Immature natural killer cell (primary cell): ENCODE results near the gene PTK6. TPM values are rescaled to one million over a fixed set of nuclear protein-coding genes. Genes with fewer than 3 reads are reported as not detected.

Source experiments
- DNase-seq, 3 donors: peaks; one replicate each; pipeline ENCODE4 v3.0.0; 2022; ENCODE audit warnings: mixed read lengths in 1 of 3
- H3K27ac Mint-ChIP-seq, 6 donors: one replicate each; pipeline ENCODE4 v1.8.0; 2020; ENCODE audit warnings: mixed read lengths in 6 of 6, mild to moderate bottlenecking in 5 of 6, inconsistent platforms in 4 of 6, moderate library complexity in 3 of 6
- H3K27me3 Mint-ChIP-seq, 3 donors: one replicate each; pipeline ENCODE4 v1.8.0; 2020 to 2021; ENCODE audit warnings: low read depth in 3 of 3, mild to moderate bottlenecking in 3 of 3, mixed read lengths in 3 of 3, moderate library complexity in 3 of 3, inconsistent platforms in 1 of 3
- H3K36me3 Mint-ChIP-seq, 3 donors: one replicate each; pipeline ENCODE4 v1.8.0; 2020; ENCODE audit warnings: mixed read lengths in 3 of 3, inconsistent platforms in 2 of 3, mild to moderate bottlenecking in 2 of 3
- H3K4me1 Mint-ChIP-seq, 2 donors: one replicate each; pipeline ENCODE4 v1.8.0; 2020; ENCODE audit warnings: inconsistent platforms in 2 of 2, mild to moderate bottlenecking in 2 of 2, mixed read lengths in 2 of 2, moderate library complexity in 1 of 2
- H3K4me3 Mint-ChIP-seq, 5 donors: one replicate each; pipeline ENCODE4 v1.8.0; 2020; ENCODE audit warnings: mild to moderate bottlenecking in 5 of 5, mixed read lengths in 5 of 5, inconsistent platforms in 3 of 5, moderate library complexity in 3 of 5
- H3K9me3 Mint-ChIP-seq, 6 donors: one replicate each; pipeline ENCODE4 v1.8.0; 2020; ENCODE audit warnings: mild to moderate bottlenecking in 6 of 6, mixed read lengths in 6 of 6, inconsistent platforms in 4 of 6, moderate library complexity in 3 of 6
- polyA plus RNA-seq, 3 donors: library from polyadenylated mRNA; unstranded; fragments of 300-500 nt; fragmentation: Illumina TruSeq; gene quantifications; one replicate each; pipeline ENCODE4 v1.2.3, GENCODE V29; 2021

The PTK6 gene
- polyA plus RNA-seq: under 1 TPM in 1 of 3 donors, not detected in 2; 0.37 TPM

DNA sequence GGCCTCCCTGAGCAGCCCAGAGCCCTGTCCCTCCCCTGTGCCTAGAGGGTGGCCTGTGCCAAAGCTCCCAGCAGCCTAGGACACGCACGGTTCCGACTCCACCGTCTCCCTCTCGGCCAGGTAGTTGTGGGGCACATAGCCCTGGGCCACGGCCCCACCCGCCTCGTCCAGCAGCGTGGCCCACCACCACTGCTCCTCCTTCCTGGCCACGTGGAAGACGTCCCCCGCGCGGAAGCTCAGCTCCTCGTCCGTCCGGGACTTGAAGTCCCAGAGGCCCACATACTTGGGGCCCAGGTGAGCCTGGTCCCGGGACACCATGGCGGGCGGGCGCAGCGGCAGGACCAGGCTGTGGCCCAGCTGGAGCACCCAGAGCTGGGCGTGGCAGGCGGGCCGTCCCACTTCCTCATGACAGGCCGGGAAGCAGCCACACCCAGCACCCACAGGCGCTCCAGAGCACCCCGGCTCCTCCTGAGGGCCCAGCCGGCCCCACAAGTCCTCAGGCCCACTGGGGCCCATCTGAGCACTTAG, at the start of gene PTK6:
TSS of gene PTK6 (minus strand) at position 380 of the 528 bp plus-strand sequence. CDS start at position 318, 62 bp downstream.
- H3K4me1 Mint-ChIP-seq: peaks cover 0 to 4% of the 10 kb centered on the region in 2 donors
- H3K27me3 Mint-ChIP-seq: peaks cover 0 to 4% (median 3%) of the 10 kb centered on the region in 3 donors
- H3K36me3 Mint-ChIP-seq: no peaks in the 10 kb centered on the region
- H3K27ac Mint-ChIP-seq: peak within 1 kb of the TSS; percentile 21 to 84 (median 67)
- DNase-seq: no peak
- H3K4me3 Mint-ChIP-seq: peak within 1 kb of the TSS; percentile 69 to 81 (median 77)
- no peaks in the 10 kb centered on the region for H3K9me3 Mint-ChIP-seq

DNA sequence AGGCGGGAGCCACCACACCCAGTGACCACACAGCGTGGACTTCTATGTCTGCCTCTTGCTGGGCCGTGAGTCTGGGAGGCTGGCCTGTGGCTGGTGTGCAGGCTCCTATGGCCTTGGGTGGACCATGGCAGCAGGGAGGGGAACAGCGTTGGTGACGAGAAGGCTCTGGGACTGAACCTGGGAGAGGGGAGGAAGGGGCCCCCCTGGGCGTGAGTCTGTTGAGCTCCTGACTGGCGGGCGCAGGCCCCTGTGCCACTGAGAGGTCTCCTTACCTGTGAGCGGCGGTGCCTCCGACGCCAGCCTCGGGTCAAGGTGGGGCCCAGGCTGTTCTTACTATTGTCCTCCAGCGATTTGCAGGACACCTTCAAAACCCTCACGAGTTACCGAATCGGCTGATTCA, 49.6 kb upstream of the PTK6 start:
- H3K4me1 Mint-ChIP-seq: no peaks in the 10 kb centered on the region
- DNase-seq: no peak
- peaks cover 8 to 13% (median 12%) of the 10 kb centered on the region in 3 donors for H3K36me3 Mint-ChIP-seq
- peaks cover 0 to 10% (median 2%) of the 10 kb centered on the region in 3 donors for H3K27me3 Mint-ChIP-seq
- no peaks in the 10 kb centered on the region for H3K9me3 Mint-ChIP-seq
- no peak overlapping the region for H3K27ac Mint-ChIP-seq
- H3K4me3 Mint-ChIP-seq: no peak overlapping the region

DNA sequence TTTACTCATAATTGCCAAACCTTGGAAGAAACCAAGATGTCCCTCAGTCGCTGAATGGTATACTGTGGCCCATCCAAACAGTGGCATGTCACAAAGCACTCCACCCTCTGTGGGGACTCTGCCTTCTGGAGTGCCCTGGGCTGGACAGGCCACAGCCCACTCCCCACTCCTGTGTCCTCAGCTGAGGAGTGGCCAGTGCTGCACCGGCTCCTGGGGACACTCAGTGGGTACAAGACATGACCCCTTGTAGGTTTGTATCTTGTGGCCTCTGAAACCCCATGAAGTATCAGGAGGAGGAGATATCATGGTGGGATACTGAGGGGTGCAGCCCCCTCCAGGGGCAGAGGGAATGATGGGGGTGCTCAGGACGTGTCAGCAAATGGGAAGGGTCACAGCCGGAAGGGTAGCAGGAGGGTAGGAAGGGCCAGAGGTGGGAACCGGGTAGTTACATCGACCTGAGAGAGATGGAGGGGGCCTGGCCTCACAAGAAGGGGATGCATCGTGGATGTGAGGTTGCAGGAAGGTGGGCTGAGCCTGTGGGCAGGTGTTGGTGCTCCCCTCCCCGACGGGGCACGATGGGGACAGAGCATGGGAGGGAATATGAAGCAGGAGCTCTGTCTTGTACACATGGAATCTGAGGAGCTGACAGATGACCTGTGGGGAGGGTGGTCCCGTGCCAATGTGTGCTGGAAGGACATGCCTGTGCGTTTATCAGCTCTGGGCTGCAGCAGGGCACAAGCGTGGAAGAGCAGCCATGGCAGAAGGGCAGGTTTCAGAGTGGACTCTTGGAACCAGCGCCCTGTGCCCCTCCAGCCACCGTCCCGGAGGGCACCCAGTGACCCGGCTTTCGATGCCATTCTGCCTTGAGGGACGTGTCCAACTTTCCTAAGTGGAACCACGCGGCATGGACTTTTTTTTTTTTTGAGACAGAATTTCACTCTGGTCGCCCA, 48.7 kb upstream of the PTK6 start:
- no peak overlapping the region for H3K4me3 Mint-ChIP-seq
- DNase-seq: no peak
- no peaks in the 10 kb centered on the region for H3K9me3 Mint-ChIP-seq
- H3K36me3 Mint-ChIP-seq: peaks cover 5 to 9% (median 8%) of the 10 kb centered on the region in 3 donors
- H3K27me3 Mint-ChIP-seq: peaks cover 0 to 10% (median 4%) of the 10 kb centered on the region in 3 donors
- H3K27ac Mint-ChIP-seq: no peak overlapping the region
- peaks cover 0 to under 1% of the 10 kb centered on the region in 2 donors for H3K4me1 Mint-ChIP-seq

DNA sequence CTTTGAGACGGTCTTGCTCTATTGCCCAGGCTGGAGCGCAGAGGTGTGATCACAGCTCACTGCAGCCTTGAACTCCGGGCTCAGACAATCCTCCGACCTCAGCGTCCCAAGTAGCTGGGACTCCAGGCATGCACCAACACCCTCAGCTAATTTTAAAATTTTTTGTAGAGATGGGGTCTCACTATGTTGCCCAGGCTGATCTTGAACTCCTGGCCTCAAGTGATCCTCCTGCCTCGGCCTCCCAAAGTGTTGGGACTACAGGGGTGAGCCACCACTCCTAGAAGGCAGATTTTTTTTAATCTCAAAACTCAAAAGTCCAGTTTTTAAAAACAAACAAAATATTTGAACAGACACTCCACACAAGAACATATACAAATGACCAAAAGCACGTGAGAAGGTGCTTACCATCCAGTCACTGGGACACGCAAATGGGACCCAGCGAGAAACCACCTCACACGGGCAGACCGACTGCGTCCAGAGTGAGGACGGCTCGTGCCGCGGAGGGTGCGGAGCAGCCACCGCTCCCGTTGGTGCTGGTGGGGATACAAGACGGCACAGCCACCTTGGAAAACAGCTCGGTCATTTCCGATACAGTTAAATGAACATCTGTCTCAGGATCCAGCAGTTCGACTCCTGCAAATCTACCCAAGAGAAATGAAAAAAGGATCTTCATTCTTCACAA, 45.3 kb upstream of the PTK6 start:
- H3K4me1 Mint-ChIP-seq: peaks cover 0 to 3% of the 10 kb centered on the region in 2 donors
- DNase-seq: no peak
- peaks cover 0 to 4% (median 0%) of the 10 kb centered on the region in 3 donors for H3K36me3 Mint-ChIP-seq
- H3K4me3 Mint-ChIP-seq: no peak overlapping the region
- peaks cover 3 to 12% (median 4%) of the 10 kb centered on the region in 3 donors for H3K27me3 Mint-ChIP-seq
- no peak overlapping the region for H3K27ac Mint-ChIP-seq
- H3K9me3 Mint-ChIP-seq: no peaks in the 10 kb centered on the region

DNA sequence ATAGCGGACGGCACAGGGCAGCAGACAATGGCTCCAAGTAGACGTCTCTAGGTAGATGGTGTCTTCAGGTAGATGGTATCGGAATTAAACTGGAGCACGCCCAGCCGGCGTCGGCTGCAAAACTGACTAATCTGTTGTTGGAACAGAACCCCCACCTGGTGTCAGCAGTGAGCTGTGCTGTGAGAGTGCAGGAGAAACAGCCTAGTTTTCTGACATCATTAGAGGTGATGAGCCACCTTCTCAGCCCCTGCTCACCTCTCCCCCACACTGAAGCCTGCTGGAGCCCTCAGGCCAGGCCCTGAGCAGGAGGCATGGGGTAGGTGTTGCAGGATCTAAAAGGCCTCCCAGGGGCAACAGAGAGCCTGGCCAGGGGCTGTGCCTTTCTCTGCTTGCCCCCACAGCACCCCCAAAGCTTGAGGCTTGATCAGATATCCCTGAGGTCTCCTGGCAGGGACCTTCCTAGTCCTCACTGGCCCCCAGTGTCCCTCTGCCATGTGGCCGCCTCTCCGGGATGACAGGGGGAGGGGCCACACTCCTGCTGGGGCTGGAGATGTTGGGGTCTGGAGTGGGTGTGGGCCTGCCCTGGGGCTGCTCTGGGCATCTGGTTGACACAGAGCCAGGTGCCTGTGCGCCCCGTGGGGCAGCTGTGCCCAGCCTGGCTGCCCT, 43.8 kb upstream of the PTK6 start:
- H3K9me3 Mint-ChIP-seq: no peaks in the 10 kb centered on the region
- peak; percentile 41 to 61 (median 59) for DNase-seq
- H3K27ac Mint-ChIP-seq: no peak overlapping the region
- H3K27me3 Mint-ChIP-seq: peaks cover 2 to 8% (median 5%) of the 10 kb centered on the region in 3 donors
- peaks cover 0 to 3% of the 10 kb centered on the region in 2 donors for H3K4me1 Mint-ChIP-seq
- H3K36me3 Mint-ChIP-seq: peaks cover 0 to 4% (median 0%) of the 10 kb centered on the region in 3 donors
- H3K4me3 Mint-ChIP-seq: no peak overlapping the region

DNA sequence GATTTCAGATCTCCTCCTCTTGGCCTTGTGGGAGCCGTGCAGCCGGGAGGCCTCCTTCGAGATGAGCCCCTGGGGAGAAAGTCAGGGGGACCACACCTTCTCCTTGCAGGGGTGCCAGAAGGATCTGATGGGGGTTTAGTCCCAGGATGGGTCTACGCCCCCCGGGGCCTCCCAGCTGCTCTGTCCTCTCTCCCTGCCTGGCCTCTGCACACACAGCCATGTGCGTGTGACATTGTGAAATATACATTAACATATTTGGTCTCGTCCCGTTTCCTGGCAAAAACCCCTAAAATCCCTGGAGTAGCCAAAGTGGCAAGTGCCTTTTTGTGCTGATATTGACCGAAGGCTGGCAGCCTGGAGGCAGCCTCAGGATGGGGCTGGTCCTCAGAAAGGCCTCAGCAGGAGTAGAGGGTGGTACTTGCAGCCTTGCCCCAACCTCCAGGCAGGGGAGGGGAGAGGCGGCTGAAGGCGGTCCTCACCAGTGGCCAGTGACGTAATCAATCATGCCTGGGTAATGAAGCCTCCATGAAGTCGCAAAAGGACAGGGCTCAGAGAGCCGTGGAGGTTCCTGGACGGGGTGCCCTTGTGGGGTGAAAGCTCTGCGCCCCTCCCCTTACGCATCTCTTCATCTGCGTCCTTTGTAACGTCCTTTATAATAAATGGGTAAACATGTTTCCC, 42.0 kb upstream of the PTK6 start:
- Mint-ChIP-seq H3K4me3 (no peak overlapping the region), H3K36me3 (peaks cover 0 to 4% (median 0%) of the 10 kb centered on the region in 3 donors), H3K27me3 (peaks cover 2 to 6% (median 5%) of the 10 kb centered on the region in 3 donors)

DNA sequence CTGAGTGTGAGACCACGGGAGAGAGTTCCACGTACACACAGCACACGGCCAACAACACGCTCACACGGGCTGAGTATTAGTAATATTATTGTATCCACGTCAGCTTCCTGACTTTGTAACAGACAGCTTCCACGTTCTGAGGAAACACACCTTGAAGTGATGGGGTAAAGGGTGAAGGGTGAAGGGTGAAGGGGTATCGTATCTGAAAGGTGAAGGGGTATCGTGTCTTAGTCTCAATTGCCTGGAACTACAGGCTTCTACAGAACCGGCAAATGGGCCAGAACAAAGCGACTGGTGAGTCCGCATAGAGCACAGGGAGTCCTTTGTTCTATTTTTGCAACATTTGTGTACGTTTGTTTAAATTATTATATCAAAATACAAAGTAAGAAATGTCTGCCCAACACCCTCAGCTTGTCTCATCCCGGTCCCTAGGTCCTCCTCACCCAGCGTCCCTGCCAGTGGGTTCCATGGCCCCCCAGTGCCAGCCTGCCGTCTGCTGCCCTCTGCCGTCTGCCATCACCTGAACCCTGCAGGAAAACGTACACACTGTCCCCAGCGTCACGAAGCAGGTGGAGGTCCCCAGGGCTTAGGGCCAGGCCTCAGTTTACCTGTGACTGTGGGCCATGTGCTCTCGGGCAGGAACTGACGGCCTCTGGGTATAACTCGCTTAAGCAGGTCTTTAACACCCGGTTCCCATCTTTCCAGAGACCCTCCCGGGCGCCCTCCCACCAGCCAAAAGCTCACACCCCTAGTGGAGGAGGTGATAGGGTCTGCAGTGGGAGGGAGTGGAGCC, 41.2 kb upstream of the PTK6 start:
- no peak overlapping the region for H3K27ac Mint-ChIP-seq
- H3K9me3 Mint-ChIP-seq: no peaks in the 10 kb centered on the region
- peaks cover 0 to 3% of the 10 kb centered on the region in 2 donors for H3K4me1 Mint-ChIP-seq
- no peak for DNase-seq
- H3K4me3 Mint-ChIP-seq: no peak overlapping the region
- no peaks in the 10 kb centered on the region for H3K36me3 Mint-ChIP-seq
- peaks cover 2 to 6% (median 5%) of the 10 kb centered on the region in 3 donors for H3K27me3 Mint-ChIP-seq

More for the DNA sequence above, 42.0 kb upstream of the PTK6 start:
- Mint-ChIP-seq H3K27ac (no peak overlapping the region), H3K4me1 (peaks cover 0 to 3% of the 10 kb centered on the region in 2 donors), H3K9me3 (no peaks in the 10 kb centered on the region)
- DNase-seq: no peak

DNA sequence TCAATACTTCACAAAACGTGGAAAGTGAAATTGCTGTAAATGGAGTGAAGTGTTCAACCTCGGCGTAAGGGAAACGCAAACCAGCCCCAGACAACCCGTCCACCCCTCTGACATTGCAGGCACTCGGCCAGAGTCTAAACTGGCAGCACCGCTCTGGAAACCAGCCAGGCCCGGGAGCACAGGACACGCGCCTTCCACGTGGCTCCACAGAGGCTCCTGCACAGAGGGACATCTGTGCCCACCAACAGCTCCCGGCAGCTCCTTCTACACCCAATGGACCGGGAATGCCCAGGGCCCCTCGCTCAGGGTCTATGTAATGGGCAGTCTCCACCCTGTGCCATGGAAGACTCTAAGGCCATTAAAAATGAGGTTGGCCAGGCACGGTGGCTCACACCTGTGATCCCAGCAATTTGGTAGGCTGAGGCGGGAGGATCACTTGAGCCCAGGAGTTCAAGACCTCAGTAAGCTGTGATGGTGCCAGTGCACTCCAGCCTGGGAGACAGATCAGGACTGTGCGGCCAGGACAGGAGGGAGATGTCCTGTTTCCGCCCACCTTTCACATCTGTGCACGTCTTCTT, 40.2 kb upstream of the PTK6 start:
- no peak overlapping the region for H3K4me3 Mint-ChIP-seq
- H3K36me3 Mint-ChIP-seq: no peaks in the 10 kb centered on the region
- peaks cover 2 to 5% (median 2%) of the 10 kb centered on the region in 3 donors for H3K27me3 Mint-ChIP-seq
- peaks cover 0 to 3% of the 10 kb centered on the region in 2 donors for H3K4me1 Mint-ChIP-seq
- DNase-seq: no peak
- no peak overlapping the region for H3K27ac Mint-ChIP-seq
- H3K9me3 Mint-ChIP-seq: no peaks in the 10 kb centered on the region

DNA sequence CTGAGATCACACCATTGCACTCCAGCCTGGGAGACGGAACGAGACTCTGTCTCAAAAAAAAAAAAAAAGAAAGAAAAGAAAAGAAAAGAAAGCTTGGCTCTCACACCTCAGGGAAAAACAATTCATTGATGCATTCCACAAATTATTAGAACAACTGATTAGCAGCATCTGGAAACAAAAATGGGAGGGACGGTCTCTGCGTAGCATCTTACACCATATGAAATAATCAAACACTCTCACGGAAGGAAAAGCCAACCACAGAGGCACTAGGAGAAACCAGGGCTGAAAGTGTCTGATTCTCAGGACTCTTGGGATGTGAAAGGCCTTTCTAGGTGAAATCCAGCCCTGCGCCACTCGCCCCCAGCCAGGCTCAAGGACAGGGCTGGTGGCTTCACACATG, 39.1 kb upstream of the PTK6 start:
- Mint-ChIP-seq H3K27ac (no peak overlapping the region), H3K4me1 (peaks cover 0 to 3% of the 10 kb centered on the region in 2 donors), H3K9me3 (no peaks in the 10 kb centered on the region), H3K27me3 (peaks cover 0 to 5% (median 2%) of the 10 kb centered on the region in 3 donors), H3K36me3 (no peaks in the 10 kb centered on the region), H3K4me3 (peak overlapping the region in 3 of 5 donors; percentile 29 to 53 (median 46))
- no peak for DNase-seq

DNA sequence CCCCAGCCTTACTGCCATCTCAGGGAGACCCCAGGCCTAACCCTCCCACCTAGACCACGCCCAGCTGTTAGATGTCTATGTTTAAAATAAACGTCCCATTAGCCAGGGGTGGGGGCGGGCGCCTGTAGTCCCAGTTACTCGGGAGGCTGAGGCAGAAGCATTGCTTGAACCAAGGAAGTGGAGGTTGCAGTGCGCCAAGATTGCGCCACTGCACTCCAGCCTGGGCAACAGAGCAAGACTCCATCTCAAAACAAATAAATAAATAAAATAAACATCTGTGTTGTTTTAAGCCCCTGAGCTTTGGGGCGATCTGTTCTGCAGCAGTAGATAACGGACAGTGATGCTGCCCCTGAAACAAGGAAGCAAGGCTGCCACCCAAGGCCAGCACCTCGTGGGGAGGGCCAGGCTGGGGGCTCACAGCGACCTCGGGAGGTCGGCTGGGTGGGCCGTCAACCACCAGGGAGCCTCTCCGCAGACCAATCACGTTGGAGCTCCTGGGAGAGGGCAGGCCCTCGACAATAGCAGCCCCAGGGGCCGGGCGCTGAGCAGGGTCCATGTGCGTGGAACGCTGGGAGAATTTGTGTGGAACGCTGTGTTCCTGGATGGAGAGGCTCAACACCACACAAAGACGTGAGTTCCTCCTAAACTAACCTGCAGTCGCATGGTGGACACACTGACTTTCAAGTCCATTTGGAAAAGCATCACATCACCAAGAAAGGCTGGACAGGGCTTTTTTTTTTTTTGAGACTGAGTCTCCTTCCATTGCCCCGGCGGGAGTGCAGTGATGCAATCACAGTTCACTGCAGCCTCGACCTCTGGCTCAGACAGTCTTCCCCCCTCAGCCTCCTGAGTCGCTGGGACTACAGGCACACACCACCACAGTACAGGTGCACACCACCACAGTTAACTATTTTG, 37.9 kb upstream of the PTK6 start:
- Mint-ChIP-seq H3K27me3 (peaks cover 0 to 5% (median 2%) of the 10 kb centered on the region in 3 donors), H3K27ac (peak overlapping the region in 2 of 6 donors; percentile 28 to 49), H3K36me3 (no peaks in the 10 kb centered on the region), H3K4me3 (peak overlapping the region; percentile 33 to 72 (median 65)), H3K9me3 (no peaks in the 10 kb centered on the region), H3K4me1 (no peaks in the 10 kb centered on the region)
- DNase-seq: no peak

DNA sequence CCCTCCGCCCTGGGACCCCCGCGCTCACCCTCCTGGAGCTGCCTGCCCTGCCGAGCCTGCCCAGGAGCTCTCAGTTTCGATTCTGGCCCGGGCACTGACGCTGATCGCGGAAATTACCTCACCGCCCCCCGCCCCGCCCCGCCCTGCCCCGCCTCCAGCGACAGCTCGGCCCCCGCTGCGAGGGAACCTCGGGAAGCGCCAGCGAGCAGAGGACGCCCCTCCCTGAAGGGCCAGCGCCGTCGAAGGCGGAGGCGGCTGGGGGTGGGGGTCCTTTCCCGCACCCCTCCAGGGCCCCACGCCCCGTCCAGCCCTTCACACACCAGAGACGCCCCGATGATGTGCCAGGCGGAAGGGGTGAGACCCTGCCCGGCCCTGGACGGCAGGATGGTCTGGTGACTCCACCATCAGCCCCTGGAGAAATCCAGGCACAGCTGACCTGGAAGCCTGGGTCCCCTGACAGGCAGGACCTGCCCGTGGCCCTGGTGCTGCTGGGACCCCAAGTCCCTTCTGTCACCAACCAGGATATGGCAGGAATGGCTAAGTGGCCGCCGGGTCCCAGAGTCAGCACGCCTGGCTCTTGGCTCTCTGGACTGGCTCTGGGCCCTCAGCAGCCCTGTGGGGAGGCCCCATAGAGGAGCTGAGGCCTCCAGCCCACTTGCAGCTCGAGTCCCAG, 37.1 kb upstream of the PTK6 start, which contains the start of gene HELZ2:
TSS of gene HELZ2 (minus strand) at position 84 of the 673 bp plus-strand sequence. CDS start 1,854 bp downstream, outside the sequence.
- H3K27ac Mint-ChIP-seq: peak within 1 kb of the TSS in 5 of 6 donors; percentile 57 to 87 (median 80)
- H3K27me3 Mint-ChIP-seq: peaks cover 0 to 5% (median 0%) of the 10 kb centered on the region in 3 donors
- peak; percentile 66 to 74 (median 69) for DNase-seq
- no peaks in the 10 kb centered on the region for H3K36me3 Mint-ChIP-seq
- H3K9me3 Mint-ChIP-seq: no peaks in the 10 kb centered on the region
- peaks cover under 1 to 1% of the 10 kb centered on the region in 2 donors for H3K4me1 Mint-ChIP-seq
- H3K4me3 Mint-ChIP-seq: peak within 1 kb of the TSS; percentile 80 to 89 (median 80)
